Osteoblast (primary cell): Measurements from ENCODE around the gene NHLH1. TPM values are rescaled to one million over a fixed set of nuclear protein-coding genes. Genes with fewer than 3 reads are reported as not detected.

Experiments
- DNase-seq: peaks from one replicate; pipeline ENCODE4 v3.0.0; 2011; ENCODE audit warnings: low spot score, mixed read lengths; ENCODE audit not compliant: insufficient read length; ENCODE audit errors: missing footprints
- H2AFZ ChIP-seq: 2 replicates; pipeline ENCODE4 v1.6.0; 2011; ENCODE audit warnings: mild to moderate bottlenecking, low read length
- H3K27ac ChIP-seq: 2 replicates; pipeline ENCODE4 v1.5.1; 2011; ENCODE audit warnings: mild to moderate bottlenecking, low read depth, low read length, moderate library complexity
- H3K27me3 ChIP-seq: 2 replicates; pipeline ENCODE4 v1.6.0; 2012; ENCODE audit warnings: mild to moderate bottlenecking, control low read depth, inconsistent platforms, low read length, moderate library complexity; ENCODE audit not compliant: insufficient read depth
- H3K36me3 ChIP-seq: 2 replicates; pipeline ENCODE4 v1.5.1; 2011; ENCODE audit warnings: mild to moderate bottlenecking, low read length, control low read depth, moderate library complexity; ENCODE audit not compliant: insufficient read depth
- H3K4me1 ChIP-seq: 2 replicates; pipeline ENCODE4 v1.5.1; 2011; ENCODE audit warnings: mild to moderate bottlenecking, low read length, control low read depth, moderate library complexity; ENCODE audit not compliant: insufficient read depth
- H3K4me2 ChIP-seq: 2 replicates; pipeline ENCODE4 v1.6.0; 2011; ENCODE audit warnings: mild to moderate bottlenecking, low read length; ENCODE audit not compliant: insufficient read depth
- H3K4me3 ChIP-seq: fragments of 200-600 bp; sonication (generic); 3 replicates; pipeline ENCODE4 v1.5.1; 2012; ENCODE audit warnings: mild to moderate bottlenecking, low read length, inconsistent platforms; ENCODE audit not compliant: insufficient read depth
- H3K79me2 ChIP-seq: 2 replicates; pipeline ENCODE4 v1.6.0; 2012; ENCODE audit warnings: mild to moderate bottlenecking, low read length, control low read depth, inconsistent platforms; ENCODE audit not compliant: insufficient read depth
- H3K9me3 ChIP-seq: 2 replicates; pipeline ENCODE4 v1.5.1; 2011; ENCODE audit warnings: low read depth, low read length, control low read depth
- H4K20me1 ChIP-seq: 2 replicates; pipeline ENCODE4 v1.6.0; 2012; ENCODE audit warnings: mild to moderate bottlenecking, low read length, control low read depth; ENCODE audit not compliant: insufficient read depth
- total RNA-seq: library from RNA; depleted of rRNA; stranded (reverse); fragments of >200 nt; gene quantifications from 2 replicates; pipeline ENCODE4 v1.2.3, GENCODE V29; 2012
- TF ChIP-seq, protein P1 (sequence below): IDR thresholded peaks from 2 replicates; pipeline ENCODE4 v1.5.1; 2011; ENCODE audit warnings: mild to moderate bottlenecking, low read depth, low read length, moderate library complexity; ENCODE audit errors: extremely low read depth

The NHLH1 gene
- total RNA-seq, result under 0.01 TPM in 1 of 2 replicates, not detected in the other

DNA sequence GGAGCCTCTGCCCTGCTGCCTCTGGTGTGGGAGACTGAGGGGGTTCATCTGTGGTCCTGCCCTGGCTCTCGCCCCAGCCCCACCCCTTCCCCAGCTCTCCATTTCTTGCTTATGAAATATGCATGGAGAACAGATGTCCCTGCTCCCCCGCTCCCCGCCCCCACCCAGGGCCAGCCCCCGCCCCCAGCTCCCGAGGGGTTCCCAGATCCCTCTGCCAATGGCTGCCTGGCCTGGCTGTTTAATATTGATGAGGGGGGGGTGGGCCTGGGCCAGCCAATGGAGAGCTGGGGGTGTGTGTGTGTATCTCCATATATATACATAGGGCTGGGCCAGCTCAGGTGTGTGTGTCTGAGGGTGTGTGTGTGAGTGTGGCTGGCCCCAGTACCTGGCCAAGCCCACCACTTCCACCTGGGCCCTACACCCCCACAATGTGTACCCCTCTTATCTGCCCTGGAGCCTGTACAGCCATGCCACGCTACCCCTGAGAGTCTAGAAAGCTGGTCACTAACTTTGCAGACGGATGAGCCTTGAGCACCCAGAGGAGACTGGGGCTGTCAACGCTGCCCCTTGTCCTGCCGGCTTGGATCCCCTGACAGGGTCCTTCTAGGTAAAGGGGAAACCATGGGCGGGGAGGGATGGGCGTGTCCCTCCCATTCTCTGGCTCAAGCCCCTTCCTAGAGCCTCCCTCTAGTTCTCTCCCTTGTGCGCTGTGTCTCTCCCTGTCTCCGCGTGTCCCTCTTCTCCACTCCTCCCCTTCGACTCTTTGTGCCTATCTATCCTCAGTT, at the start of gene NHLH1:
NHLH1 (plus strand) TSS at position 341 of the 785 bp plus-strand sequence. CDS start 3,661 bp downstream, outside the sequence.
- TF ChIP-seq, protein P1, sequence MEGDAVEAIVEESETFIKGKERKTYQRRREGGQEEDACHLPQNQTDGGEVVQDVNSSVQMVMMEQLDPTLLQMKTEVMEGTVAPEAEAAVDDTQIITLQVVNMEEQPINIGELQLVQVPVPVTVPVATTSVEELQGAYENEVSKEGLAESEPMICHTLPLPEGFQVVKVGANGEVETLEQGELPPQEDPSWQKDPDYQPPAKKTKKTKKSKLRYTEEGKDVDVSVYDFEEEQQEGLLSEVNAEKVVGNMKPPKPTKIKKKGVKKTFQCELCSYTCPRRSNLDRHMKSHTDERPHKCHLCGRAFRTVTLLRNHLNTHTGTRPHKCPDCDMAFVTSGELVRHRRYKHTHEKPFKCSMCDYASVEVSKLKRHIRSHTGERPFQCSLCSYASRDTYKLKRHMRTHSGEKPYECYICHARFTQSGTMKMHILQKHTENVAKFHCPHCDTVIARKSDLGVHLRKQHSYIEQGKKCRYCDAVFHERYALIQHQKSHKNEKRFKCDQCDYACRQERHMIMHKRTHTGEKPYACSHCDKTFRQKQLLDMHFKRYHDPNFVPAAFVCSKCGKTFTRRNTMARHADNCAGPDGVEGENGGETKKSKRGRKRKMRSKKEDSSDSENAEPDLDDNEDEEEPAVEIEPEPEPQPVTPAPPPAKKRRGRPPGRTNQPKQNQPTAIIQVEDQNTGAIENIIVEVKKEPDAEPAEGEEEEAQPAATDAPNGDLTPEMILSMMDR, result no peak
- Histone ChIP-seq H3K9me3 (no peaks in the 10 kb centered on the region), H3K4me2 (no peak within 1 kb of the TSS), H3K27ac (no peak within 1 kb of the TSS), H3K27me3 (no peaks in the 10 kb centered on the region), H2AFZ (no peak within 1 kb of the TSS), H4K20me1 (no peaks in the 10 kb centered on the region), H3K36me3 (no peaks in the 10 kb centered on the region), H3K79me2 (no peaks in the 10 kb centered on the region), H3K4me3 (no peak within 1 kb of the TSS), H3K4me1 (no peaks in the 10 kb centered on the region)
- no peak for DNase-seq

DNA sequence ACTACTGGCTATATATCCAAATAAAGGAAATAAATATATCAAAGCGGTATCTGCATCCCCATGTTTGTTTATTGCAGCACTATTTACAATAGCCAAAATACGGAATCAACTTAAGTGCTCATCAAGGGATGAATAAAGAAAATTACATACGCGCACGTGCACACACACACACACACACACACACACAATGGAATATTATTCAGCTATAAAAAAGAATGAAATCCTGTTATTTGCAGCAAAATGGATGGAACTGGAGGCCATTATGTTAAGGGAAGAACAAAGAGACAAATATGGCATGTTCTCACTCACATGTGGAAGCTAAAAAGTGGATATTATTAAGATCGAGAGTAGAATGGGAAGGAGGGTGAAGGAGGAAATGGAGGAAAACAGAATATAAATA, 44.0 kb upstream of the NHLH1 start:
- no peak overlapping the region for H3K27ac ChIP-seq
- H3K4me3 ChIP-seq, result no peak overlapping the region
- TF ChIP-seq, protein P1, result no peak
- no peak for DNase-seq
- H4K20me1 ChIP-seq, result peaks cover 33% of the 10 kb centered on the region
- H3K4me1 ChIP-seq, result no peaks in the 10 kb centered on the region
- no peaks in the 10 kb centered on the region for H3K9me3 ChIP-seq
- peaks cover 87% of the 10 kb centered on the region for H3K79me2 ChIP-seq
- H3K27me3 ChIP-seq, result no peaks in the 10 kb centered on the region
- H3K4me2 ChIP-seq, result no peak overlapping the region
- no peak overlapping the region for H2AFZ ChIP-seq
- peaks cover 76% of the 10 kb centered on the region for H3K36me3 ChIP-seq

DNA sequence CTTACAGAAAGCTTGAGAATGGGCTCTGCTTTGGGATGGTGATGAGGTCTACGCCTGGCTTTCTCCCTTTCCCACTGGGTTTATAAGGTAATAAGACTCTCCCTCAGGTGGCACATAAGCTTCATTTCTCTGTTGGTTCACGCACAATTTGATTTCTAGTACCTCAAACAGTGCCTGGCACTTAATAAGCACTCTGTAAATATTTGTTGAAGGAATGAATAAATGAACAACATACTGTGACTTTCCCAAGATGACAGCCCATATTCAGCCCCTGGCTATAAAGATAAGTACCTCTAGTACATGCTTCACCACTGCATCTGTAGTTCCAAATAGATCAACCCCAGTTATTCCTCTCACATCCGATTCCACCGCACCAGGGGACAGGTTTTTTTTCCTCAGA, 41.6 kb upstream of the NHLH1 start:
- Histone ChIP-seq H3K4me3 (no peak overlapping the region), H2AFZ (no peak overlapping the region), H3K9me3 (no peaks in the 10 kb centered on the region), H3K27ac (no peak overlapping the region), H3K79me2 (peaks cover 91% of the 10 kb centered on the region), H3K4me2 (no peak overlapping the region), H3K27me3 (no peaks in the 10 kb centered on the region), H3K4me1 (no peaks in the 10 kb centered on the region), H3K36me3 (peaks cover 85% of the 10 kb centered on the region), H4K20me1 (peaks cover 28% of the 10 kb centered on the region)
- no peak for DNase-seq
- TF ChIP-seq, protein P1, result no peak

DNA sequence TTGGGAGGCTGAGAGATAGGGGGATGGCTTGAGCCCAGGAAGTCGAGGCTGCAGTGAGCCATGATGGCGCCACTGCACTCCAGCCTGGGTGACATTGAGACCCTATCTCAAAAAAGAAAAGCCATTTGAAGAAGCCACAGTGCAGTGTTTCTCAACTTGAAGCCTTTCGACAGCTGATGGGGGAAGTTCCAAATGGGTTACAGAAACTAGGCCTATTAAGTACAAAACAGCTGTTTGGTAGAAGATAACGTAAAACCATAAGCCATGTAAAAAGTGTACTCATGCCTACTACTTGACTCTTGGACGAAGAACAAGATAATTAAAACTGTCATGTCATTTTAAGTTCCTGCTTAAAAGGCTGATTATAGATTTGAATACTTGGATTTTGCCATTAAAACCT, 40.5 kb upstream of the NHLH1 start:
- H3K27me3 ChIP-seq, result no peaks in the 10 kb centered on the region
- H3K36me3 ChIP-seq, result peaks cover 91% of the 10 kb centered on the region
- TF ChIP-seq, protein P1, result no peak
- peaks cover 84% of the 10 kb centered on the region for H3K79me2 ChIP-seq
- H3K9me3 ChIP-seq, result no peaks in the 10 kb centered on the region
- peaks cover 25% of the 10 kb centered on the region for H4K20me1 ChIP-seq
- H3K4me1 ChIP-seq, result no peaks in the 10 kb centered on the region
- no peak for DNase-seq
- H3K4me2 ChIP-seq, result no peak overlapping the region
- H3K27ac ChIP-seq, result no peak overlapping the region
- H2AFZ ChIP-seq, result no peak overlapping the region
- H3K4me3 ChIP-seq, result no peak overlapping the region
